ENCODE results near the gene IPO11.
"Not testable (repeated sequence)": the region's sequence is repeated elsewhere in the genome, so short reads cannot be mapped to it uniquely, and the experiment has no call there.

Gene IPO11

GRCh38 chr5:62509806-62510205, 97.2 kb downstream of the IPO11 start:
- Histone ChIP-seq H3K4me1 (ENCODE audit: low read depth, poor library complexity, severe bottlenecking) (no peaks in the 10 kb centered on the region), H3K79me2 (ENCODE audit: insufficient read depth, low read depth) (no peaks in the 10 kb centered on the region), H3K4me3 (IDR thresholded peaks at IDR 0.05; ENCODE audit: insufficient read depth, low read depth, low read length) (no peak overlapping the region), H4K20me1 (ENCODE audit: insufficient read depth) (no peaks in the 10 kb centered on the region; the same call in 1 of the 2 replicates), H3K9ac (no peak overlapping the region), H3K36me3 (ENCODE audit: insufficient read depth) (no peaks in the 10 kb centered on the region), H3K4me2 (no peak overlapping the region), H2AFZ (ENCODE audit: low read depth) (no peak overlapping the region), H3K27me3 (ENCODE audit: insufficient read depth, low read depth) (no peaks in the 10 kb centered on the region), H3K27ac (no peak overlapping the region)
- no peak for TF ChIP-seq CTCF (conservative IDR thresholded peaks at IDR 0.05; ENCODE audit: low read depth, low read length)

GRCh38 chr5:62513085-62513484, 100.5 kb downstream of the IPO11 start:
- not testable (repeated sequence) for H3K4me3 ChIP-seq (IDR thresholded peaks at IDR 0.05; ENCODE audit: insufficient read depth, low read depth, low read length); H3K4me1 ChIP-seq (ENCODE audit: low read depth, poor library complexity, severe bottlenecking)

GRCh38 chr5:62514510-62515119, 102.1 kb downstream of the IPO11 start:
- Histone ChIP-seq H3K27me3 (ENCODE audit: insufficient read depth, low read depth) (no peaks in the 10 kb centered on the region), H3K27ac (no peak overlapping the region), H3K79me2 (ENCODE audit: insufficient read depth, low read depth) (no peaks in the 10 kb centered on the region), H4K20me1 (ENCODE audit: insufficient read depth) (no peaks in the 10 kb centered on the region), H3K9ac (no peak overlapping the region), H2AFZ (ENCODE audit: low read depth) (no peak overlapping the region), H3K4me1 (ENCODE audit: low read depth, poor library complexity, severe bottlenecking) (no peaks in the 10 kb centered on the region), H3K4me3 (IDR thresholded peaks at IDR 0.05; ENCODE audit: insufficient read depth, low read depth, low read length) (no peak overlapping the region), H3K4me2 (no peak overlapping the region), H3K36me3 (ENCODE audit: insufficient read depth) (no peaks in the 10 kb centered on the region)
- no peak for TF ChIP-seq CTCF (conservative IDR thresholded peaks at IDR 0.05; ENCODE audit: low read depth, low read length)

More at GRCh38 chr5:62513085-62513484, 100.5 kb downstream of the IPO11 start:
- not testable (repeated sequence) for H3K27me3 ChIP-seq (ENCODE audit: insufficient read depth, low read depth); H3K9ac ChIP-seq; H3K27ac ChIP-seq; H2AFZ ChIP-seq (ENCODE audit: low read depth); H3K36me3 ChIP-seq (ENCODE audit: insufficient read depth); H3K79me2 ChIP-seq (ENCODE audit: insufficient read depth, low read depth); H3K4me2 ChIP-seq; H4K20me1 ChIP-seq (ENCODE audit: insufficient read depth)

- H2AFZ ChIP-seq (ENCODE audit: low read depth); H3K9ac ChIP-seq; H3K27me3 ChIP-seq (ENCODE audit: insufficient read depth, low read depth); H3K4me2 ChIP-seq; H3K4me3 ChIP-seq (IDR thresholded peaks at IDR 0.05; ENCODE audit: insufficient read depth, low read depth, low read length); H3K27ac ChIP-seq; H3K36me3 ChIP-seq (ENCODE audit: insufficient read depth); H4K20me1 ChIP-seq (ENCODE audit: insufficient read depth); H3K79me2 ChIP-seq (ENCODE audit: insufficient read depth, low read depth): not testable (repeated sequence)
- peaks cover 19% of the 10 kb centered on the region for H3K4me1 ChIP-seq (ENCODE audit: low read depth, poor library complexity, severe bottlenecking)
Measured at GRCh38 chr5:62520812-62521211, 108.2 kb downstream of the IPO11 start.

GRCh38 chr5:62521319-62521718, 108.8 kb downstream of the IPO11 start:
- no peak overlapping the region for H3K4me2 ChIP-seq
- no peaks in the 10 kb centered on the region for H3K27me3 ChIP-seq (ENCODE audit: insufficient read depth, low read depth)
- no peak overlapping the region for H3K4me3 ChIP-seq (IDR thresholded peaks at IDR 0.05; ENCODE audit: insufficient read depth, low read depth, low read length)
- no peaks in the 10 kb centered on the region for H3K36me3 ChIP-seq (ENCODE audit: insufficient read depth)
- no peak overlapping the region for H3K9ac ChIP-seq
- no peaks in the 10 kb centered on the region for H3K79me2 ChIP-seq (ENCODE audit: insufficient read depth, low read depth)
- H2AFZ ChIP-seq (ENCODE audit: low read depth) = no peak overlapping the region
- no peak for TF ChIP-seq CTCF (conservative IDR thresholded peaks at IDR 0.05; ENCODE audit: low read depth, low read length)
- no peak overlapping the region for H3K27ac ChIP-seq
- peaks cover 19% of the 10 kb centered on the region for H3K4me1 ChIP-seq (ENCODE audit: low read depth, poor library complexity, severe bottlenecking)
- no peaks in the 10 kb centered on the region for H4K20me1 ChIP-seq (ENCODE audit: insufficient read depth)
